GM21825 (cell line): Measurements from ENCODE around the gene IDH3G.
A peak's percentile ranks its signal among the peaks of the same experiment; 100 is the strongest.
"Not testable (repeated sequence)": the region's sequence is repeated elsewhere in the genome, so short reads cannot be mapped to it uniquely, and the experiment has no call there.

ENCODE experiments used
- ATAC-seq: cut with Tn5 transposase; IDR thresholded peaks from one replicate; pipeline ENCODE4 v1.9.1; 2021; ENCODE audit warnings: mild to moderate bottlenecking, moderate library complexity; ENCODE audit not compliant: unreplicated experiment

IDH3G gene

GRCh38 chrX:153794018-153794896 lies at the start of gene IDH3G, which contains the start of gene SSR4:
Gene IDH3G (minus strand): TSS chrX:153794375. CDS start chrX:153794326, 49 bp downstream.
Gene SSR4 (plus strand): TSS chrX:153794668. CDS start chrX:153794688, 20 bp downstream.
- ATAC-seq = peak; percentile 89

GRCh38 chrX:153836921-153837320 lies 42.7 kb upstream of the IDH3G start:
- no peak for ATAC-seq

- no peak for ATAC-seq
Observed at GRCh38 chrX:153832728-153833127, 38.6 kb upstream of the IDH3G start.

GRCh38 chrX:153831429-153832150 lies 37.4 kb upstream of the IDH3G start:
- ATAC-seq = no peak

GRCh38 chrX:153830640-153831428 lies 36.7 kb upstream of the IDH3G start:
- ATAC-seq = no peak

GRCh38 chrX:153829799-153830639 lies 35.8 kb upstream of the IDH3G start, which contains the start of gene PDZD4:
Gene PDZD4 (minus strand): TSS chrX:153830544. CDS start chrX:153830298, 246 bp downstream.
- no peak for ATAC-seq

- no peak for ATAC-seq
Observed at GRCh38 chrX:153829549-153829798, 35.3 kb upstream of the IDH3G start.

- no peak for ATAC-seq
Observed at GRCh38 chrX:153828723-153829548, 34.8 kb upstream of the IDH3G start.

- ATAC-seq = no peak
Observed at GRCh38 chrX:153828308-153828707, 34.1 kb upstream of the IDH3G start.

- no peak for ATAC-seq
Observed at GRCh38 chrX:153827903-153828302, 33.7 kb upstream of the IDH3G start.

- ATAC-seq = no peak
Observed at GRCh38 chrX:153827016-153827415, 32.8 kb upstream of the IDH3G start.

- ATAC-seq = no peak
Observed at GRCh38 chrX:153825042-153825441, 30.9 kb upstream of the IDH3G start.

GRCh38 chrX:153824348-153824747 lies 30.2 kb upstream of the IDH3G start:
- no peak for ATAC-seq

- ATAC-seq = no peak
Observed at GRCh38 chrX:153821066-153821465, 26.9 kb upstream of the IDH3G start.

- no peak for ATAC-seq
Observed at GRCh38 chrX:153820601-153821000, 26.4 kb upstream of the IDH3G start.

- no peak for ATAC-seq
Observed at GRCh38 chrX:153819384-153820040, 25.3 kb upstream of the IDH3G start.

- ATAC-seq = no peak
Observed at GRCh38 chrX:153818571-153819383, 24.6 kb upstream of the IDH3G start.

GRCh38 chrX:153818064-153818463 lies 23.9 kb upstream of the IDH3G start:
- ATAC-seq = not testable (repeated sequence)
